ENCODE measurements around the gene ITGA1.
"Not testable (repeated sequence)": the region's sequence is repeated elsewhere in the genome, so short reads cannot be mapped to it uniquely, and the experiment has no call there.

The ITGA1 gene

GRCh38 chr5:52956915-52957747 lies 169.4 kb downstream of the ITGA1 start:
- no peak for DNase-seq (ENCODE audit: low read depth)

- DNase-seq (ENCODE audit: low read depth): no peak
Measured at GRCh38 chr5:52961274-52961681, 173.6 kb downstream of the ITGA1 start.

DNA sequence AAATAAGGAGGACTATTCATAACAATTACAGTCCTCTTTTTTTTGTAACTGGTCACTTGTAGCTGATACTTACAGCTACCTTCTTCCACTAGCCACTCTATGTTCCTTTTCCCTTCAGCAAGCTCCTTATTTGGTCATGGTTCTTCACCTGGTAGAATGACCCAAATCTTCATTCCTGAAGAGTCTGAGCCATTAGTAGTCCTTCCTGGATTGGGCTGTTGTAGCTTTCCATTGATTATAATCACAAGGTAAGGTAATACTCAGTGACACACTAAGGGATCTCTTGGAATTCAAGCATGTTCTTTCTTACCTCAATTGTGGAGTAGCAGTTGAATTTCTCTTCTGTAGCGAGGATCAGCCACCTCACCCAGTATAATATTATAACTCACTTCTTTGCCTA lies 175.9 kb downstream of the ITGA1 start:
- DNase-seq (ENCODE audit: low read depth): no peak

- no peak for DNase-seq (ENCODE audit: low read depth)
Measured at GRCh38 chr5:52964138-52964537, 176.4 kb downstream of the ITGA1 start.

- DNase-seq (ENCODE audit: low read depth): not testable (repeated sequence)
Measured at GRCh38 chr5:52976157-52976556, 188.4 kb downstream of the ITGA1 start.

DNA sequence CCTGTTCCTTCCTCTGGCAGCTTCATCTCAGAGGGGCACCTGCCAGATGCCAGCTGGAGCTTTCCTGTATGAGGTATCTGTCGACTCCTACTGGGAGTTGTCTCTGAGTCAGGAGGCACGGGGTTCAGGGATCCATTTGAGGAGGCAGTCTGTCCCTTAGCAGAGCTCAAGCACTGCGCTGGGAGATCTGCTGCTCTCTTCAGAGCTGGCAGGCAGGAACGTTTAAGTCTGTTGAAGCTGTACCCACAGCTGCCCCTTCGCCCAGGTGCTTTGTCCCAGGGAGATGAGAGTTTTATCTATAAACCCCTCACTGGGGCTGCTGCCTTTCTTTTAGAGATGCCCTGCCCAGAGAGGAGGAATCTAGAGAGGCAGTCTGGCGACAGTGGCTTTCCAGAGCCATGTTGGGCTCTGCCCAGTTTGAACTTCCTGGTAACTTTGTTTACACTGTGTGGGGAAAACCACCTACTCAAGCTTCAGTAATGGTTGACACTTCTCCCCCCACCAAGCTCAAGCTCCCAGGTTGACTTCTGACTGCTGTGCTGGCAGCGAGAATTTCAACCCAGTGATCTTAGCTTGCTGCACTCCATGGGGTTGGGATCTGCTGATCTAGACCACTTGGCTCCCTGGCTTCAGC lies 189.7 kb downstream of the ITGA1 start:
- DNase-seq (ENCODE audit: low read depth): no peak

GRCh38 chr5:52981507-52981906 lies 193.8 kb downstream of the ITGA1 start:
- no peak for DNase-seq (ENCODE audit: low read depth)

- DNase-seq (ENCODE audit: low read depth): no peak
Measured at GRCh38 chr5:52983731-52984636, 196.3 kb downstream of the ITGA1 start.

GRCh38 chr5:52985306-52985705 lies 197.6 kb downstream of the ITGA1 start:
- no peak for DNase-seq (ENCODE audit: low read depth)

DNA sequence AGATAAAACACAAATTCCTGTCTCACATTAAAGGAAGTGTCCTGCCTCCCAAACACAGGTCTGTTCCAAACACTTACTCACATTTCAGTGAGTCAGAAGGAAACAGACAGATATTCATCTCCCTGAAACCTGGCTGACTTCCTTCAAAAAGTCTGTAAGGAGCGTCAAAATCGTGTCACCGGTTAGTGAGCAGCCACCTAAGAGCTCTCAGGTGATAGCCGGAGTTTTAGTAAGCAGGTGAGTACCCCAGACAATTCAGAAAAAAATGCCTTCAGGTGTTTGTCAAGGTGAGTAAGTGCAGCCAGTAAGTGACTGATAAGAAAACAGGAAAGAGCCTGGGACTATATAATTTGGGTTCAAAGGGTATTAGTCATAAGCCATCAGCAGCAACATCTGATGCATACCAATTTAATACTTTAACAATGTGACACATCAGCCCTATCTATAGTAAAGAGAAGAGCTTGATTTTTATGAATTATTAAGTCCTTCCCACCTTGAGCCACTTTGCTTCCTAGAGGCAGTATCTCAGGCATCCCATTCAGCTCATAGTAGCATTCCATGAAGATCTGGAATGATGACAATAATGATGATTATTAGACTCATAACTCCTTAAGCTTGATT lies 200.1 kb downstream of the ITGA1 start:
- no peak for DNase-seq (ENCODE audit: low read depth)

- no peak for DNase-seq (ENCODE audit: low read depth)
Measured at GRCh38 chr5:52988335-52989024, 200.8 kb downstream of the ITGA1 start.

GRCh38 chr5:52989025-52989780 lies 201.5 kb downstream of the ITGA1 start, which contains the start of gene ITGA2:
Gene ITGA2 (plus strand): TSS chr5:52989352. CDS start chr5:52989469, 117 bp downstream.
- DNase-seq (ENCODE audit: low read depth): no peak

- DNase-seq (ENCODE audit: low read depth): no peak
Measured at GRCh38 chr5:52989781-52990527, 202.2 kb downstream of the ITGA1 start.

GRCh38 chr5:52990528-52990925 lies 202.8 kb downstream of the ITGA1 start:
- DNase-seq (ENCODE audit: low read depth): no peak

DNA sequence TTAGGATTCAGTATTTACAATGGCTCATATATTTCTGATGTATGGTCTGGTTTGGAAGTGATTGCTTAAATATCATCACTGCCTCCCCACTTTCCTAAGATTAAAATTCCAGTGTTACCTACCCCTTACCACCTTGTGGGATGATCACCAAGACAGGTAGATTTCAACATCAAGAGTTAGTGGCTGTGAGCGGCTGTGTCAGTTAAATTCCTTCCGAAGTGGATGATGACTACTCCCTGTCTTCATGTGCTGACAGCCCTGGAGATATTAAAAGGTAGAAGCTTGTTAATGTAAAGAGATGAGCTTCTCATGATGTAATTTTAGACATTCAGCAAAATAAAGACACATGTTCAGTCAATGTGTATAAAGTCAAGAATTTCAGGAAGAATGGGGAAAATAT lies 205.7 kb downstream of the ITGA1 start:
- no peak for DNase-seq (ENCODE audit: low read depth)

DNA sequence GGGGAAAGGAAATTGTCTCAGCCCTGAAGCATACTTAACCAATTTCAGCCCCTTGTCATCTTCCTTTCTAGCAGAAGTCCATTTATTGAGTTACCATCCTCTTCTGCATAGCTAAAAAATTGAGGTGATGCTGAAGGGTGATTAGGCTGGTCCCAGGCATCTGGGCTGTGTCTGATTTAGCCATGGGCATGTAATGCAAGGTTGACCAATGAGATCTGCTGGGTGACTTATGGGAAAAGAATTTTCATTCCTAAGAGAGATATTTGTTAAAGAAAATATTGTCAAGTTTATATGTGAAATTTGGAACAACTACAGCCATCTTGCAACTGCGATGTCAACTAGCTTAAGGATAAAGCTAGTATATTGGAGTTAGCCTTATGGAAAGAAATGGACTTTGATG lies 206.6 kb downstream of the ITGA1 start:
- DNase-seq (ENCODE audit: low read depth): no peak

DNA sequence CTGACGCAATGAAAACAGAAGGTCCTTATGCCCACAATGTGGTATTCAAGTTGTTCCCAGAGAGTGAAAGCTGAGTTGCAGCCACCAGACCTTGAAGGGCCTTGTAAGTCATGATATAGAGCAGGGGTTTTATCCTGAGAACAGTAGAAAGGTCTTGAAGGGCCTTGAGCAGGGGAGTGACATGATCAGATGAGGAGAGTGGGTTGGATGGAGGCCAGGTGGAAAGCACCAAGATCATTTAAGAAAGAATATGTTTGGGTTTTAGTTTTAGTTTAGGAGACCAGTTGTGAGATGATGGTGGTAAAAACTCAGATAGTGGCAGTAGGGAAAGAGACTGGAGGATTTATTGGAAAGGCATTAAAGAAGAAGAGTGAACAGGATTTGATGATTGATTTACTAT lies 207.4 kb downstream of the ITGA1 start:
- DNase-seq (ENCODE audit: low read depth): no peak

- no peak for DNase-seq (ENCODE audit: low read depth)
Measured at GRCh38 chr5:52995914-52996313, 208.2 kb downstream of the ITGA1 start.

GRCh38 chr5:52996979-52997378 lies 209.3 kb downstream of the ITGA1 start:
- no peak for DNase-seq (ENCODE audit: low read depth)

GRCh38 chr5:52997424-52997823 lies 209.7 kb downstream of the ITGA1 start:
- DNase-seq (ENCODE audit: low read depth): no peak
